ENCODE measurements around the gene ZNF750.

GRCh38 chr17:82816358-82816757 lies 23.5 kb downstream of the ZNF750 start:
- no peak for TF ChIP-seq CTCF (IDR thresholded peaks at IDR 0.05; ENCODE audit: low read depth, low read length)
- no peak for TF ChIP-seq EZH2phosphoT487 (IDR thresholded peaks at IDR 0.05; ENCODE audit: low read depth)
